HepG2 (cell line): Measurements from ENCODE around the gene UBASH3A.

ENCODE experiments used
- GATA4 ChIP-seq: sonication (generic); IDR thresholded peaks from 2 replicates; pipeline ENCODE4 v1.6.1; 2016; ENCODE audit warnings: antibody characterized with exemption, low read depth, borderline replicate concordance
- HMG20A ChIP-seq: IDR thresholded peaks from 2 replicates; pipeline ENCODE4 v1.6.1; 2016; ENCODE audit warnings: borderline replicate concordance
- HMG20B ChIP-seq: conservative IDR thresholded peaks from 2 replicates; pipeline ENCODE4 v1.6.1; 2016; ENCODE audit warnings: missing genetic modification reagents, missing compliant biosample characterization
- PHF20 ChIP-seq: sonication (generic); formaldehyde crosslinking; IDR thresholded peaks from 2 replicates; pipeline ENCODE4 v1.5.0; 2020; ENCODE audit warnings: mild to moderate bottlenecking, missing genetic modification reagents
- POLR2A ChIP-seq, 2 experiments: IDR thresholded peaks; 2 replicates each; pipeline ENCODE4 v1.6.1; 2011; ENCODE audit warnings: low read depth in 2 of 2, low read length in 2 of 2, mild to moderate bottlenecking in 1 of 2, moderate library complexity in 1 of 2; ENCODE audit not compliant: insufficient read depth in 1 of 2
- POLR2AphosphoS5 ChIP-seq: IDR thresholded peaks from 2 replicates; pipeline ENCODE4 v1.6.1; 2012; ENCODE audit warnings: low read depth, low read length
- YY1 ChIP-seq: IDR thresholded peaks from 2 replicates; pipeline ENCODE4 v1.6.1; 2011; ENCODE audit warnings: low read length, low read depth, moderate library complexity, mild to moderate bottlenecking; ENCODE audit not compliant: insufficient read depth, insufficient replicate concordance
- ZFAT ChIP-seq: sonication (generic); formaldehyde crosslinking; conservative IDR thresholded peaks from 2 replicates; pipeline ENCODE4 v1.8.1; 2023; ENCODE audit warnings: missing genetic modification reagents, inconsistent platforms
- TF ChIP-seq, protein P1 (sequence below): sonication (generic); formaldehyde crosslinking; IDR thresholded peaks from 2 replicates; pipeline ENCODE4 v1.5.0; 2020; ENCODE audit warnings: mild to moderate bottlenecking, missing genetic modification reagents, moderate library complexity
- TF ChIP-seq, protein P2 (sequence below): sonication (generic); formaldehyde crosslinking; IDR thresholded peaks from 2 replicates; pipeline ENCODE4 v1.4.0; 2020; ENCODE audit warnings: missing genetic modification reagents
- TF ChIP-seq, protein P3 (sequence below): sonication (generic); formaldehyde crosslinking; IDR thresholded peaks from 2 replicates; pipeline ENCODE4 v1.4.0; 2020; ENCODE audit warnings: missing genetic modification reagents
- TF ChIP-seq, protein P4 (sequence below): sonication (generic); formaldehyde crosslinking; IDR thresholded peaks from 2 replicates; pipeline ENCODE4 v1.4.0; 2020; ENCODE audit warnings: missing genetic modification reagents
- TF ChIP-seq, protein P5 (sequence below): sonication (generic); formaldehyde crosslinking; IDR thresholded peaks from 2 replicates; pipeline ENCODE4 v1.4.0; 2020; ENCODE audit warnings: missing genetic modification reagents, low read depth, mild to moderate bottlenecking, borderline replicate concordance

DNA sequence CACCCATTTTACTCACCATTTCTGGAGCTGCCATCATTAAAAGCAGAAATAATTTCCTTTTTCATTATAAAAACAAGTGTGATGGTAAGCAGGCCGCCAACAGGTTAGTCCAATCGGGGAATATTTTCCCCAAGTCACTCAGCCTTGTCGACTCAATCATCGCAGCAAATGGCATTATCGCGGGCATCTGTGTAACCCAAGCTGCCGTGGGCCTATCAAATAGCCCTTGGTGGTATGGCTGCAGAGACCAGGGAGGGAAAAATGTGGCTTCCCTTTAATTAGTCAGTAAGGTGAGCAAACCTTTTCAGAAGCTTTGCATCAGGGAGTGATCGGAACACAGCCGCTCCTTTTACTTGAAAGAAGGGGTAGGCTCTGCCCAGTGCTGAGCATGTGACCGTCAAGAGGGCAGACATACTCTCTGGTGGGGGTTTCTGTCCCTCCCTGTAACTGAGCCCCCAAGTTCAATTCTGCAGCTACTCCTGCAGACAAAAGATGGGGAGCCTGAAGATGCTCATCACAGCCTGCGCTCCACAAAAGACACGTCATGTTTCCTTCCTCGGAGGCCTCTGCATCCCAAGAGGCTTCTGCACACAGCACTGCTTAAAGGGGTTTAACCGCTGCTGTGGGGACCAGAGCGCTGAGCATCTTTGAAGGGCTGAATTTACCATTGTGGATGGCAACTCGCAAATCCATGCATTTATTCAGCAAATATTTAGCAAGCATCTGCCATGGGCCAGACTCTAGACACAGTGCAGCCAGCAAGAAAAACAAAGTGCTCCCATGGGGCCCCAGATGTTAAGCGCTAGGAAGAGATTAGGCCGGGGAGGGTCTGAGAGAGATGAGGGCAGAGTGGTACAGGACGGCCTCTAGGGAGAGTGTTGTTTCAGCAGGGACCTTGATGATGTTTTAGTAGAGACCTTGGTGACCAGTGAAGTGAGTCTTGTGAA lies 6.6 kb upstream of the UBASH3A start:
- no peak for TF ChIP-seq HMG20B
- no peak for TF ChIP-seq YY1
- TF ChIP-seq, protein P1, sequence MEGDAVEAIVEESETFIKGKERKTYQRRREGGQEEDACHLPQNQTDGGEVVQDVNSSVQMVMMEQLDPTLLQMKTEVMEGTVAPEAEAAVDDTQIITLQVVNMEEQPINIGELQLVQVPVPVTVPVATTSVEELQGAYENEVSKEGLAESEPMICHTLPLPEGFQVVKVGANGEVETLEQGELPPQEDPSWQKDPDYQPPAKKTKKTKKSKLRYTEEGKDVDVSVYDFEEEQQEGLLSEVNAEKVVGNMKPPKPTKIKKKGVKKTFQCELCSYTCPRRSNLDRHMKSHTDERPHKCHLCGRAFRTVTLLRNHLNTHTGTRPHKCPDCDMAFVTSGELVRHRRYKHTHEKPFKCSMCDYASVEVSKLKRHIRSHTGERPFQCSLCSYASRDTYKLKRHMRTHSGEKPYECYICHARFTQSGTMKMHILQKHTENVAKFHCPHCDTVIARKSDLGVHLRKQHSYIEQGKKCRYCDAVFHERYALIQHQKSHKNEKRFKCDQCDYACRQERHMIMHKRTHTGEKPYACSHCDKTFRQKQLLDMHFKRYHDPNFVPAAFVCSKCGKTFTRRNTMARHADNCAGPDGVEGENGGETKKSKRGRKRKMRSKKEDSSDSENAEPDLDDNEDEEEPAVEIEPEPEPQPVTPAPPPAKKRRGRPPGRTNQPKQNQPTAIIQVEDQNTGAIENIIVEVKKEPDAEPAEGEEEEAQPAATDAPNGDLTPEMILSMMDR = no peak
- TF ChIP-seq, protein P2, sequence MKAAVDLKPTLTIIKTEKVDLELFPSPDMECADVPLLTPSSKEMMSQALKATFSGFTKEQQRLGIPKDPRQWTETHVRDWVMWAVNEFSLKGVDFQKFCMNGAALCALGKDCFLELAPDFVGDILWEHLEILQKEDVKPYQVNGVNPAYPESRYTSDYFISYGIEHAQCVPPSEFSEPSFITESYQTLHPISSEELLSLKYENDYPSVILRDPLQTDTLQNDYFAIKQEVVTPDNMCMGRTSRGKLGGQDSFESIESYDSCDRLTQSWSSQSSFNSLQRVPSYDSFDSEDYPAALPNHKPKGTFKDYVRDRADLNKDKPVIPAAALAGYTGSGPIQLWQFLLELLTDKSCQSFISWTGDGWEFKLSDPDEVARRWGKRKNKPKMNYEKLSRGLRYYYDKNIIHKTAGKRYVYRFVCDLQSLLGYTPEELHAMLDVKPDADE (CRISPR knock-in tag) = no peak
- TF ChIP-seq ZFAT (CRISPR knock-in tag) = no peak
- TF ChIP-seq HMG20A (CRISPR knock-in tag) = no peak
- TF ChIP-seq PHF20 = no peak
- no peak for TF ChIP-seq POLR2AphosphoS5
- TF ChIP-seq, protein P3, sequence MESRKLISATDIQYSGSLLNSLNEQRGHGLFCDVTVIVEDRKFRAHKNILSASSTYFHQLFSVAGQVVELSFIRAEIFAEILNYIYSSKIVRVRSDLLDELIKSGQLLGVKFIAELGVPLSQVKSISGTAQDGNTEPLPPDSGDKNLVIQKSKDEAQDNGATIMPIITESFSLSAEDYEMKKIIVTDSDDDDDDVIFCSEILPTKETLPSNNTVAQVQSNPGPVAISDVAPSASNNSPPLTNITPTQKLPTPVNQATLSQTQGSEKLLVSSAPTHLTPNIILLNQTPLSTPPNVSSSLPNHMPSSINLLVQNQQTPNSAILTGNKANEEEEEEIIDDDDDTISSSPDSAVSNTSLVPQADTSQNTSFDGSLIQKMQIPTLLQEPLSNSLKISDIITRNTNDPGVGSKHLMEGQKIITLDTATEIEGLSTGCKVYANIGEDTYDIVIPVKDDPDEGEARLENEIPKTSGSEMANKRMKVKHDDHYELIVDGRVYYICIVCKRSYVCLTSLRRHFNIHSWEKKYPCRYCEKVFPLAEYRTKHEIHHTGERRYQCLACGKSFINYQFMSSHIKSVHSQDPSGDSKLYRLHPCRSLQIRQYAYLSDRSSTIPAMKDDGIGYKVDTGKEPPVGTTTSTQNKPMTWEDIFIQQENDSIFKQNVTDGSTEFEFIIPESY (CRISPR knock-in tag) = no peak
- no peak for TF ChIP-seq POLR2A (IDR thresholded peaks at IDR 0.05; ENCODE audit: insufficient read depth in 1 of 2, low read depth in 2 of 2, low read length in 2 of 2)
- no peak for TF ChIP-seq GATA4
- TF ChIP-seq, protein P4, sequence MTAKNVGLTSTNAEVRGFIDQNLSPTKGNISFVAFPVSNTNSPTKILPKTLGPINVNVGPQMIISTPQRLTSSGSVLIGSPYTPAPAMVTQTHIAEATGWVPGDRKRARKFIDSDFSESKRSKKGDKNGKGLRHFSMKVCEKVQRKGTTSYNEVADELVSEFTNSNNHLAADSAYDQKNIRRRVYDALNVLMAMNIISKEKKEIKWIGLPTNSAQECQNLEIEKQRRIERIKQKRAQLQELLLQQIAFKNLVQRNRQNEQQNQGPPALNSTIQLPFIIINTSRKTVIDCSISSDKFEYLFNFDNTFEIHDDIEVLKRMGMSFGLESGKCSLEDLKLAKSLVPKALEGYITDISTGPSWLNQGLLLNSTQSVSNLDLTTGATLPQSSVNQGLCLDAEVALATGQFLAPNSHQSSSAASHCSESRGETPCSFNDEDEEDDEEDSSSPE (CRISPR knock-in tag) = no peak
- TF ChIP-seq, protein P5, sequence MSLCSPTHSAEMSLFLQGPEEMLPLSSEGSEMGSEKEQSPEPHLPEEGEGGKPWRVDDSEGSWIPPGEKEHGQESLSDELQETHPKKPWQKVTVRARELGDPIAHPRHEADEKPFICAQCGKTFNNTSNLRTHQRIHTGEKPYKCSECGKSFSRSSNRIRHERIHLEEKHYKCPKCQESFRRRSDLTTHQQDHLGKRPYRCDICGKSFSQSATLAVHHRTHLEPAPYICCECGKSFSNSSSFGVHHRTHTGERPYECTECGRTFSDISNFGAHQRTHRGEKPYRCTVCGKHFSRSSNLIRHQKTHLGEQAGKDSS (CRISPR knock-in tag) = no peak
